ENCODE results near the gene FAM13B.

FAM13B gene

GRCh38 chr5:137902408-137903133 is 130.3 kb downstream of the FAM13B start:
- H4K12ac ChIP-seq (ENCODE audit: low read depth, low read length): no peak overlapping the region
- no peak overlapping the region for H3K9ac ChIP-seq (ENCODE audit: low read length)
- no peak overlapping the region for H3K4me3 ChIP-seq (ENCODE audit: low read depth, low read length)
- H3K18ac ChIP-seq (ENCODE audit: low read length): no peak overlapping the region
- no peaks in the 10 kb centered on the region for H3K79me2 ChIP-seq (ENCODE audit: control insufficient read depth, insufficient read depth, low read length, poor library complexity)
- H4K91ac ChIP-seq (ENCODE audit: low read depth, low read length): no peak overlapping the region
- H3K9me3 ChIP-seq (ENCODE audit: insufficient read depth, low read depth, low read length): no peaks in the 10 kb centered on the region
- H3K14ac ChIP-seq (ENCODE audit: low read length): no peak overlapping the region
- H3K36me3 ChIP-seq (ENCODE audit: control insufficient read depth in 1 of 2, insufficient read depth in 2 of 2, low read length in 2 of 2): no peaks in the 10 kb centered on the region
- no peaks in the 10 kb centered on the region for H3K27me3 ChIP-seq (ENCODE audit: insufficient read depth, low read length)
- no peak overlapping the region for H3K4ac ChIP-seq (ENCODE audit: low read depth, low read length)
- H3K4me1 ChIP-seq (ENCODE audit: control insufficient read depth in 1 of 2, insufficient read depth in 2 of 2, low read length in 2 of 2): no peaks in the 10 kb centered on the region
- no peak overlapping the region for H2BK120ac ChIP-seq (ENCODE audit: insufficient read depth, low read length, poor library complexity)
- no peak overlapping the region for H3K23ac ChIP-seq (ENCODE audit: low read length)
- H2AK5ac ChIP-seq (ENCODE audit: low read length): no peak overlapping the region
- no peaks in the 10 kb centered on the region for H3K79me1 ChIP-seq (ENCODE audit: low read length)
- H2BK5ac ChIP-seq (ENCODE audit: low read depth, low read length, poor library complexity): no peak overlapping the region
- DNase-seq: no peak
- no peak overlapping the region for H4K8ac ChIP-seq (ENCODE audit: low read depth, low read length)
- H3K27ac ChIP-seq (ENCODE audit: low read depth, low read length): no peak overlapping the region
- no peak overlapping the region for H3K4me2 ChIP-seq (ENCODE audit: low read length)
- WGBS (ENCODE audit: extremely low coverage, insufficient coverage, insufficient read length): no CpG with 5 or more reads among the region's 1 CpG
- no peak overlapping the region for H2AFZ ChIP-seq (ENCODE audit: insufficient read depth, low read length, poor library complexity)
- no peak overlapping the region for H2BK12ac ChIP-seq (ENCODE audit: low read length)

DNA sequence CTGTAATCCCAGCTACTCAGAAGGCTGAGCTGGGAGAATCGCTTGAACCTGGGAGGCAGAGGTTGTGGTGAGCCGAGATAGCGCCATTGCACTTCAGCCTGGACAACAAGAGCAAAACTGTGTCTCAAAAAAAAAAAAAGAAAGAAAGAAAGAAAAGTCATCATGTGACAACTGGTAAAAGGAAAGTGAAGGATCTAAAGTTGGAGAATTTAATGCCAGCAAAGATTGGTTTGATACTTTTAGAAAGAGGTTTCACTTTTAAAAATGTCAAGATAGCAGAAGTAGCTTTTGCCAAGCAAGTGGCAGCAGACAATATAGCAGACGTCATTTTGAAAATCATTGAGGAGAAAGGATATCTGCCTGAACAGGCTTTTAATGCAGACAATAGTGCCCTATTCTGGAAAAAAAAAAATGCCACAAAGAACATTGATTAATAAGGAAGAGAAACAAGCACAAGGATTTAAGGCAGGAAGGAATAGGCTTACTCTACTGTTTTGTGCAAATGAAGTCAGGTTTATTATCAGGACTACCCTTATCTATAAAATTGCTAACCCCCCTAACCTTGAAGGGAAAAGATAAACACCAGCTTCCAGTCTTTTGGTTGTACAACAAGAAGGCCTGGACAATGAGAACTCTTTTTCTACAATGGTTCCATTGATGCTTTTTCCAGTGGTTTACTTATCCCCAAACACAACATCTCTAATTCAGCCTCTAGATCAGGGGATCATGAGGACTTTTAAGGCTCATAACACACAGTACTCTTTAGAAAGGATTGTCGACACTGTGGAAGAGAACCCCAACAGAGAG is 131.7 kb downstream of the FAM13B start:
- H3K4ac ChIP-seq (ENCODE audit: low read depth, low read length): no peak overlapping the region
- no peak overlapping the region for H2BK12ac ChIP-seq (ENCODE audit: low read length)
- WGBS (ENCODE audit: extremely low coverage, insufficient coverage, insufficient read length): no CpG with 5 or more reads among the region's 5 CpGs
- H2BK5ac ChIP-seq (ENCODE audit: low read depth, low read length, poor library complexity): no peak overlapping the region
- no peak overlapping the region for H4K8ac ChIP-seq (ENCODE audit: low read depth, low read length)
- no peak overlapping the region for H3K18ac ChIP-seq (ENCODE audit: low read length)
- no peak overlapping the region for H4K12ac ChIP-seq (ENCODE audit: low read depth, low read length)
- no peak overlapping the region for H2BK120ac ChIP-seq (ENCODE audit: insufficient read depth, low read length, poor library complexity)
- H2AFZ ChIP-seq (ENCODE audit: insufficient read depth, low read length, poor library complexity): no peak overlapping the region
- no peaks in the 10 kb centered on the region for H3K27me3 ChIP-seq (ENCODE audit: insufficient read depth, low read length)
- H3K4me3 ChIP-seq (ENCODE audit: low read depth, low read length): no peak overlapping the region
- H2AK5ac ChIP-seq (ENCODE audit: low read length): no peak overlapping the region
- no peak overlapping the region for H3K14ac ChIP-seq (ENCODE audit: low read length)
- H3K9me3 ChIP-seq (ENCODE audit: insufficient read depth, low read depth, low read length): no peaks in the 10 kb centered on the region
- H4K91ac ChIP-seq (ENCODE audit: low read depth, low read length): no peak overlapping the region
- H3K79me1 ChIP-seq (ENCODE audit: low read length): no peaks in the 10 kb centered on the region
- no peaks in the 10 kb centered on the region for H3K79me2 ChIP-seq (ENCODE audit: control insufficient read depth, insufficient read depth, low read length, poor library complexity)
- no peak overlapping the region for H3K4me2 ChIP-seq (ENCODE audit: low read length)
- H3K9ac ChIP-seq (ENCODE audit: low read length): no peak overlapping the region
- H3K27ac ChIP-seq (ENCODE audit: low read depth, low read length): no peak overlapping the region
- no peak for DNase-seq
- no peaks in the 10 kb centered on the region for H3K4me1 ChIP-seq (ENCODE audit: control insufficient read depth in 1 of 2, insufficient read depth in 2 of 2, low read length in 2 of 2)
- H3K36me3 ChIP-seq (ENCODE audit: control insufficient read depth in 1 of 2, insufficient read depth in 2 of 2, low read length in 2 of 2): no peaks in the 10 kb centered on the region
- H3K23ac ChIP-seq (ENCODE audit: low read length): no peak overlapping the region

GRCh38 chr5:137899493-137899892 is 133.4 kb downstream of the FAM13B start:
- H3K23ac ChIP-seq (ENCODE audit: low read length): no peak overlapping the region
- H3K27ac ChIP-seq (ENCODE audit: low read depth, low read length): no peak overlapping the region
- no peaks in the 10 kb centered on the region for H3K27me3 ChIP-seq (ENCODE audit: insufficient read depth, low read length)
- H2AFZ ChIP-seq (ENCODE audit: insufficient read depth, low read length, poor library complexity): no peak overlapping the region
- no CpG with 5 or more reads among the region's 3 CpGs for WGBS (ENCODE audit: extremely low coverage, insufficient coverage, insufficient read length)
- no peak overlapping the region for H4K12ac ChIP-seq (ENCODE audit: low read depth, low read length)
- no peaks in the 10 kb centered on the region for H3K36me3 ChIP-seq (ENCODE audit: control insufficient read depth in 1 of 2, insufficient read depth in 2 of 2, low read length in 2 of 2)
- H2AK5ac ChIP-seq (ENCODE audit: low read length): no peak overlapping the region
- H4K8ac ChIP-seq (ENCODE audit: low read depth, low read length): no peak overlapping the region
- H3K4ac ChIP-seq (ENCODE audit: low read depth, low read length): no peak overlapping the region
- H3K9ac ChIP-seq (ENCODE audit: low read length): no peak overlapping the region
- H3K4me1 ChIP-seq (ENCODE audit: control insufficient read depth in 1 of 2, insufficient read depth in 2 of 2, low read length in 2 of 2): no peaks in the 10 kb centered on the region
- H4K91ac ChIP-seq (ENCODE audit: low read depth, low read length): no peak overlapping the region
- DNase-seq: no peak
- no peaks in the 10 kb centered on the region for H3K79me2 ChIP-seq (ENCODE audit: control insufficient read depth, insufficient read depth, low read length, poor library complexity)
- no peak overlapping the region for H2BK12ac ChIP-seq (ENCODE audit: low read length)
- no peak overlapping the region for H3K14ac ChIP-seq (ENCODE audit: low read length)
- no peaks in the 10 kb centered on the region for H3K79me1 ChIP-seq (ENCODE audit: low read length)
- H3K4me3 ChIP-seq (ENCODE audit: low read depth, low read length): no peak overlapping the region
- H3K18ac ChIP-seq (ENCODE audit: low read length): no peak overlapping the region
- no peaks in the 10 kb centered on the region for H3K9me3 ChIP-seq (ENCODE audit: insufficient read depth, low read depth, low read length)
- H2BK5ac ChIP-seq (ENCODE audit: low read depth, low read length, poor library complexity): no peak overlapping the region
- H2BK120ac ChIP-seq (ENCODE audit: insufficient read depth, low read length, poor library complexity): no peak overlapping the region
- no peak overlapping the region for H3K4me2 ChIP-seq (ENCODE audit: low read length)

DNA sequence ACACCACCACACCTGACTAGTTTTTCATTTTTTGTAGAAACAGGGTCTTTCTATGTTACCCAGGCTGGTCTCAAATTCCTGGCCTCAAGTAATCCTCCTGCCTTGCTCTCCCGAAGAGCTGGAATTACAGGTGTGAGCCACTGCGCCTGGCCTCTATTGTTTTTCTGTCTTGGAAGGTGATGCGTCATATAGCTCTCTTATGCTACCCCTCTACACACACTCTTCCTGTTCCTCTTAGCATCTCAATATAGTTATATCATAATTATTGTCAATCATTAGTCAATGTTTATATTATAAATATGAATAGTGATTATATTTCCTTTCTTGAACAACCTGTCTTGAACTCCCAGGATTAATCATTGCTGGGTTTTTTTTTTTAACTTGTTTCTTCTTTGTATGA is 136.3 kb downstream of the FAM13B start:
- Histone ChIP-seq H3K4me3 (ENCODE audit: low read depth, low read length) (no peak overlapping the region), H2BK120ac (ENCODE audit: insufficient read depth, low read length, poor library complexity) (no peak overlapping the region), H3K9ac (ENCODE audit: low read length) (no peak overlapping the region), H3K79me2 (ENCODE audit: control insufficient read depth, insufficient read depth, low read length, poor library complexity) (no peaks in the 10 kb centered on the region), H2AK5ac (ENCODE audit: low read length) (no peak overlapping the region), H4K12ac (ENCODE audit: low read depth, low read length) (no peak overlapping the region), H3K27ac (ENCODE audit: low read depth, low read length) (no peak overlapping the region), H2AFZ (ENCODE audit: insufficient read depth, low read length, poor library complexity) (no peak overlapping the region), H3K23ac (ENCODE audit: low read length) (no peak overlapping the region), H3K4me2 (ENCODE audit: low read length) (no peak overlapping the region), H3K36me3 (ENCODE audit: control insufficient read depth in 1 of 2, insufficient read depth in 2 of 2, low read length in 2 of 2) (no peaks in the 10 kb centered on the region), H3K4ac (ENCODE audit: low read depth, low read length) (no peak overlapping the region), H2BK5ac (ENCODE audit: low read depth, low read length, poor library complexity) (no peak overlapping the region), H3K18ac (ENCODE audit: low read length) (no peak overlapping the region), H4K91ac (ENCODE audit: low read depth, low read length) (no peak overlapping the region), H3K4me1 (ENCODE audit: control insufficient read depth in 1 of 2, insufficient read depth in 2 of 2, low read length in 2 of 2) (no peaks in the 10 kb centered on the region), H2BK12ac (ENCODE audit: low read length) (no peak overlapping the region), H4K8ac (ENCODE audit: low read depth, low read length) (no peak overlapping the region), H3K14ac (ENCODE audit: low read length) (no peak overlapping the region), H3K9me3 (ENCODE audit: insufficient read depth, low read depth, low read length) (no peaks in the 10 kb centered on the region), H3K27me3 (ENCODE audit: insufficient read depth, low read length) (no peaks in the 10 kb centered on the region), H3K79me1 (ENCODE audit: low read length) (no peaks in the 10 kb centered on the region)
- DNase-seq: no peak
- WGBS (ENCODE audit: extremely low coverage, insufficient coverage, insufficient read length): no CpG with 5 or more reads among the region's 3 CpGs
